Mesothelial cell of epicardium (in vitro differentiated cells): Measurements from ENCODE around the gene ZNF195. TPM values are rescaled to one million over a fixed set of nuclear protein-coding genes. Genes with fewer than 3 reads are reported as not detected.
A peak's percentile ranks its signal among the peaks of the same experiment; 100 is the strongest.
"Not testable (repeated sequence)": the region's sequence is repeated elsewhere in the genome, so short reads cannot be mapped to it uniquely, and the experiment has no call there.

Experiments used
- DNase-seq, 2 experiments: peaks; one replicate each; pipeline ENCODE4 v3.0.0; 2021; ENCODE audit warnings: low spot score in 2 of 2; ENCODE audit not compliant: unreplicated experiment in 2 of 2
- H3K27ac Mint-ChIP-seq: 2 replicates; pipeline ENCODE4 v1.8.0; 2021; ENCODE audit warnings: mixed read lengths
- H3K27me3 Mint-ChIP-seq: 2 replicates; pipeline ENCODE4 v1.8.0; 2021; ENCODE audit warnings: low read depth, mixed read lengths
- H3K36me3 Mint-ChIP-seq: 2 replicates; pipeline ENCODE4 v1.8.0; 2021; ENCODE audit warnings: mixed read lengths
- H3K4me1 Mint-ChIP-seq: 2 replicates; pipeline ENCODE4 v1.8.0; 2021; ENCODE audit warnings: mixed read lengths
- H3K4me3 Mint-ChIP-seq: 2 replicates; pipeline ENCODE4 v1.8.0; 2021; ENCODE audit warnings: mild to moderate bottlenecking, moderate library complexity, mixed read lengths
- H3K9me3 Mint-ChIP-seq: 2 replicates; pipeline ENCODE4 v1.8.0; 2021; ENCODE audit warnings: mixed read lengths
- CTCF ChIP-seq: fragments of 200-600 bp; sonication (generic); IDR thresholded peaks from one replicate; pipeline ENCODE4 v1.5.0; 2021; ENCODE audit warnings: antibody characterized with exemption; ENCODE audit not compliant: unreplicated experiment
- total RNA-seq: library from RNA; stranded (reverse); gene quantifications from 3 replicates; pipeline ENCODE4 v1.2.1, GENCODE V29; 2021

Gene ZNF195
- total RNA-seq, 1 donor from 2014 or later, result 59.5 TPM

GRCh38 chr11:3397210-3397609, 18.3 kb upstream of the ZNF195 start:
- not testable (repeated sequence) for DNase-seq, H3K27ac Mint-ChIP-seq, H3K4me3 Mint-ChIP-seq, H3K4me1 Mint-ChIP-seq, H3K27me3 Mint-ChIP-seq, H3K9me3 Mint-ChIP-seq
- peaks cover 11% of the 10 kb centered on the region for H3K36me3 Mint-ChIP-seq

- peaks cover 21% of the 10 kb centered on the region for H3K36me3 Mint-ChIP-seq
- H3K4me3 Mint-ChIP-seq, H3K9me3 Mint-ChIP-seq, H3K27ac Mint-ChIP-seq, DNase-seq, H3K4me1 Mint-ChIP-seq, H3K27me3 Mint-ChIP-seq: not testable (repeated sequence)
These were observed 16.5 kb upstream of the ZNF195 start for GRCh38 chr11:3395468-3395867.

GRCh38 chr11:3394956-3395355, 16.0 kb upstream of the ZNF195 start:
- peaks cover 23% of the 10 kb centered on the region for H3K36me3 Mint-ChIP-seq
- not testable (repeated sequence) for H3K9me3 Mint-ChIP-seq, H3K27me3 Mint-ChIP-seq, H3K4me3 Mint-ChIP-seq, H3K27ac Mint-ChIP-seq, DNase-seq, H3K4me1 Mint-ChIP-seq

- Mint-ChIP-seq H3K36me3 (peaks cover 27% of the 10 kb centered on the region), H3K9me3 (peaks cover 11% of the 10 kb centered on the region)
- not testable (repeated sequence) for H3K4me1 Mint-ChIP-seq, DNase-seq, H3K27ac Mint-ChIP-seq, H3K27me3 Mint-ChIP-seq, H3K4me3 Mint-ChIP-seq
These were observed 14.5 kb upstream of the ZNF195 start for GRCh38 chr11:3393450-3393849.

- peaks cover 37% of the 10 kb centered on the region for H3K36me3 Mint-ChIP-seq
- no peak for TF ChIP-seq CTCF
- no peak for DNase-seq
- no peak overlapping the region for H3K4me3 Mint-ChIP-seq
- peaks cover 28% of the 10 kb centered on the region for H3K9me3 Mint-ChIP-seq
- H3K4me1 Mint-ChIP-seq, result peaks cover 20% of the 10 kb centered on the region
- no peaks in the 10 kb centered on the region for H3K27me3 Mint-ChIP-seq
- H3K27ac Mint-ChIP-seq, result no peak overlapping the region
These were observed 3.8 kb upstream of the ZNF195 start for GRCh38 chr11:3382613-3383285.

GRCh38 chr11:3381794-3382193, 2.8 kb upstream of the ZNF195 start:
- peak overlapping the region; percentile 76 for H3K4me3 Mint-ChIP-seq

GRCh38 chr11:3380706-3381545, 2.0 kb upstream of the ZNF195 start:
- H3K27me3 Mint-ChIP-seq, result no peaks in the 10 kb centered on the region
- no peak for DNase-seq
- peaks cover 38% of the 10 kb centered on the region for H3K4me1 Mint-ChIP-seq

More at GRCh38 chr11:3381794-3382193, 2.8 kb upstream of the ZNF195 start:
- Mint-ChIP-seq H3K36me3 (peaks cover 40% of the 10 kb centered on the region), H3K9me3 (peaks cover 28% of the 10 kb centered on the region), H3K27ac (no peak overlapping the region), H3K27me3 (no peaks in the 10 kb centered on the region), H3K4me1 (peaks cover 30% of the 10 kb centered on the region)
- no peak for DNase-seq
- no peak for TF ChIP-seq CTCF

More at GRCh38 chr11:3380706-3381545, 2.0 kb upstream of the ZNF195 start:
- H3K36me3 Mint-ChIP-seq, result peaks cover 38% of the 10 kb centered on the region
- H3K27ac Mint-ChIP-seq, result peak overlapping the region; percentile 88
- peak overlapping the region; percentile 76 for H3K4me3 Mint-ChIP-seq
- H3K9me3 Mint-ChIP-seq, result peaks cover 20% of the 10 kb centered on the region
- TF ChIP-seq CTCF, result no peak
